Embryonic facial prominence (tissue), 1 donor: ENCODE measurements around the gene FHDC1.
"Not testable (repeated sequence)": the region's sequence is repeated elsewhere in the genome, so short reads cannot be mapped to it uniquely, and the experiment has no call there.

Experiments used
- DNase-seq: peaks from one replicate; pipeline ENCODE4 v3.0.0-alpha.2; 2016; ENCODE audit errors: extremely low spot score

The FHDC1 gene

GRCh38 chr4:152935631-152936445 is at the start of gene FHDC1:
FHDC1 (plus strand) TSS chr4:152936323; CDS start chr4:152943058, 6,735 bp downstream.
- DNase-seq, result no peak

DNA sequence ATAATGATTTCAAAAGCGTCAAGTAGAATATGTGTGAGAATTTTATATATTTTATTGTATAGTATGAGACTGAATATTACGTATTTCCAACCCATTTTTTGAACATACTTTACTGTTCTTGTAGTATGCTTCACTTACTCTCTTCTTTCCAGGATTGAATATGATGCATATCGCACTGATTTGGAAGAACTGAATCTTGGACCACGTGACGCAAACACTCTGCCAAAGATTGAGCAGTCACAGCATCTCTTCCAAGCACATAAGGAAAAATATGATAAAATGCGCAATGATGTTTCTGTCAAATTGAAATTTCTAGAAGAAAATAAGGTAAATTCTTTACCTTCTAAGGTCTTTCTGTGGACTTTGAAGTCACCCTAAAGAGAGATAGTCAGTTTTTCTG is 48.1 kb upstream of the FHDC1 start:
- DNase-seq, result no peak

GRCh38 chr4:152892974-152893373 is 43.1 kb upstream of the FHDC1 start:
- DNase-seq, result no peak

DNA sequence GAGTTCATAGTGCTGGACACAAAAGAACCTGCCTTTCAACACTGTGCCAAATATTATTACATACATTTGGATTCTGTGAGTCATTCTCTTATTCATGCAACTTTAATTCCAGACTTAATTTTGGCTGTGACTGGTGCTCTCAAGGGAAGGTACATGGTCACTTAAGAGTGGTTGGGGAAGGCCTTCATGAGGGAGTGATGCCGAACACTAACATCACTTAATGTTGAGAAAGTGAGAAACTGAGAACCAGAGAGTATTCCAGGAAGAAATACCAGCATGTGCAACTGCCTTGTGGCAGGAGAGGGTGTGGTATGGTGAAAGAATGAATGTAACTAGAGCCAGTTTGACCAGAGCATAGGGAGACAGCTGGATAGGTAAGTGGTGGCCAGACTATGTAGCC is 41.5 kb upstream of the FHDC1 start:
- no peak for DNase-seq

DNA sequence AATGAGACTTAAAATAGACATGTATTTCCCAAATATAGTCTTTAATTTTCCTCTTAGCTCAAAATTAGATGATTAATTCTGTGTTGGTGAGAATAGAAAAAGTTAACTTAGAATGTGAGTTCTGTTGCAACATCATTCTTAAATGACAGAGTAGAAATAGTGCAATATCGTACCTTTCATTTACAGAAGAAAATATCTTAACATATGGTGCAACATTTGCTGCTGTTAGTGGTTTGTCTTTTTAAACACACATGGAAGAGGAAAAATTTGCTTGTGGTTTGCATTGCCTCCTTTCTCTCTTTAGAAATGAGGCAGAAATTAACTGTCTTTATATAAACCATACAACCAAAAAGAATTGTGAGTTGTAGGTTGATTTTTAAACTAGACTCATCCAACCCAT is 39.3 kb upstream of the FHDC1 start:
- DNase-seq, result no peak

DNA sequence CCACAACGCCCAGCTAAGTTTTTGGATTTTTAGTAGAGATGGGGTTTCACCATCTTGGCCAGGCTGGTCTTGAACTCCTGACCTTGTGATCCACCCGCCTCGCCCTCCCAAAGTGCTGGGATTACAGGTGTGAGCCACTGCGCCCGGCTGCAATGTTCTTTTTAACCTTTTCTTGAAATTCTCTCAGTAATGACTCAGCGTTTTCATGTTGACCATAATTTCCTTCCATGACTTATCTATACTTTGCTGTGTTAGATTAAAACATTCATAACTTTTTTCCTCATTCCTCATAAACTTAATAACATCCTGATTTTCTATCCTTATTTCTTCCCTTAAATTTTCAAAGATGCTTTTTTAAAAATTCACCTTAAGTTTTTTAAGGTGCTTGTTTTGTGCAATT is 38.0 kb upstream of the FHDC1 start:
- DNase-seq, result not testable (repeated sequence)

DNA sequence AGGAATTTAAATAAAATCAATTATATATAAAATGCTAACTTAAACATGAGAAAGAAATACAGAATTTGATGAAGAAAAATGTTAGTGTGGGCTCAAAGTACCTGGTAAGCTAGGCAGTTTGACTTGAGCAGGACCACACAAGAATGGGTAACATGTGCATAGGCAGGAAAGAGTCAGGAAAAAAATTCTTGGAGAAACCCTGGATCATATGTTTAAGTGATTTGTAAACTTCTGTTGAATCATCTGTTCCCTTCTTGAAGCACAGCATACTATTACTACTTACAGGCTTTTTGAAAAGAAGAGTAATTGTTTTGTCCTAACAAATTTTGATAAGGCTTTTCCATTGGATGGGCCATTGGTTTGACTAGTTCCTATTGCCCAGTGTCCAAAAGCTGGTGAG is 37.5 kb upstream of the FHDC1 start:
- DNase-seq, result no peak

GRCh38 chr4:152900395-152900794 is 35.7 kb upstream of the FHDC1 start:
- DNase-seq, result no peak

DNA sequence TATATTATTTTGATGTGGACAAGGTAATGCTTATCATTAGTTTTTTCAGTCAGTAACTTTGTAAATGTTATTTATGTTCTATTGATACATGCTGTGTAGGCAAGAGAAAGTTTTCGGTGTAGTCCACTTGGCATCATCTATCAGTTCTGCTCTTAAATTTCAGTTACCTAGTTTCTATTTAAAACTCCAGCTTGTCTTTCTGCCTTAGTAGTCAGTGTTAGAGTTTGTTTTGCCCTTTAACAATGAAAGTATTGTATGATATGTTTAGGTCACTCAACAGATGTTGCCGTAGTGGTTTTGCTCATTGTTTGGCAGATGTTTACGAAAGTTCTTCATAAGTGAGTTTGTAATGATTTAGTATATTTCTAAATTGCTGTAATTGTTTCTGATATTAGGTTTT is 34.9 kb upstream of the FHDC1 start:
- no peak for DNase-seq

DNA sequence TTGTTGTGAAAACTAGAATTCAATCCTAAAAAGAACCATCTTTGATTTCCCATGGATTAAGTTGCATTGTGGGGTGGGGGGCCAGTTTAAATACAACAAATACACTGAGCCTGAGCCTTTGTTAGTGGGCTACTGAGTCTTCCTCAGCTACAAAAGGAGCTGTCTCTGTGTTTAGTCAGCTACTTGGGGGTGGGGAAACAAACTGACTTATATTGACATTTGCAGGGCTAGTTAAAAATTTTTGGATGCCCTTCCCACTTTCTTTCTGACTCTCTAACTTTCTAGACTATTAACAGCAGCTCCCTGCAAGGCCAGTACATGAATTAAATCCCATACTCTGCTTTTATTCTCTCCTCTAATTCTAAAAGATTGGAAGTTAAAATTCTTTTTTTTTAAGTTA is 32.5 kb upstream of the FHDC1 start:
- DNase-seq, result no peak

DNA sequence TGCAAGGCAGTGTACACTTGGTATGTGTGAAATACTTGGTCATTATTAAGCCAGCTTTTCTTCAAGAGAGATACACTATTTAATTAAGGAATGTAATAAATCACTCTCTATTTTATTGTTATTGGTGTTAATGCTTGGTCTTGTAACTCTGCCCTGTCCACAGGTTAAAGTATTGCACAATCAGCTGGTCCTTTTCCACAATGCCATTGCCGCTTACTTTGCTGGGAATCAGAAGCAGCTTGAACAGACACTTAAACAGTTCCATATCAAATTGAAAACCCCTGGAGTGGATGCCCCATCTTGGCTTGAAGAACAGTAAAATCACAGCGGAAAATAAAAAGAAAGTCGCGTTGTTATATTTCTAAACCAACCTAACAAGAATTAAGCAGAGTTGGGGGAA is 26.2 kb upstream of the FHDC1 start:
- no peak for DNase-seq

GRCh38 chr4:152910521-152910920 is 25.6 kb upstream of the FHDC1 start:
- DNase-seq, result no peak

GRCh38 chr4:152917543-152918395 is 18.4 kb upstream of the FHDC1 start:
- DNase-seq, result no peak

DNA sequence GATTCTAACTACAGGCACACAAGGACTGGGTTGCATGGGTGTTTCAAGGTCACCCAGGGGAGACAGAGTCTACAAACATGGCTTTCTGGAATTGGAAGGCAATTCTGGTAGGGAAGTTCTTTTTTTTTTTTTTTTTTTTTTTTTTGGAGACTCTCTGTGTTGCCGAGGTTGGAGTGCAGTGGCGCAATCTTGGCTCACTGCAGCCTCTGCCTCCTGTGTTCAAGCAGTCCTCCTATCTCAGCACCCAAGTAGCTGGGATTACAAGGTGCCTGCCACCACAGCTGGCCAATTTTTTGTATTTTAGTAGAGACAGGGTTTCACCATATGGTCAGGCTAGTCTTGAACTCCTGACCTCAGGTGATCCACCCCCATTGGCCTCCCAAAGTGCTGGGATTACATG is 16.3 kb upstream of the FHDC1 start:
- DNase-seq, result no peak

DNA sequence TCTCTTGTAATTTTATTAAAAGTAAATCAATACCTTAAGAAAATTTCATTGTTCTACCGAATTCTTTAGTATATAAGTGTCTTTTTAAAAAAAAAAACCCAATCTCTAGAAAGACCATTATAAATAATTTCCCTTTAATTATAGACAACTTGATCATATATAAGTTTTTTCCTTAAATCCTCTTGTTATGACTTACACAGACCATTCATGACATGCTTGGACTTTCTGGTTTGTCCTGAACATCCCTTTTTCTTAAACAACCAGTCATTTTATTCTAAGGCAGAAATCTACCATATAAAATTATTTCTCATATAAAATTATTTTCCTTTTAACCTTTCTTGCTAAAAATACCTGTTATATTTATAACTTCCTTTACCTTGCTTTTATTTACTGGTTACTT is 15.4 kb upstream of the FHDC1 start:
- DNase-seq, result no peak

DNA sequence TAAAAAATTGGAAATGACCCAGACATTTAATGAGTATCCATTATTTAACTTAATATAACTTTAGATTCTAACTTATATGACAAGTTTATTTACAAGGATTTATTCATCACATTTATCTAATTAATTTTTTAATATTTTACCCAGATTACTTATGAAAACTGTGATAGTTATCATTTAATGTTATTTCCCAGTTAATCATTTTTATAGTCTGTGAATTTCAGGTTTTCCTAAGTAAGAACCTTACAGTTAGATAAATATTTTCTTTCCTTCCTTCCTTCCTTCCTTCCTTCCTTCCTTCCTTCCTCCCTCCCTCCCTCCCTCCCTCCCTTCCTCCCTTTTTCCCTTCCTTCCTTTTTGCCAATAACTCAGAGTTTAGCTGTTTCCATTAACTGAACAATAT is 14.8 kb upstream of the FHDC1 start:
- no peak for DNase-seq

DNA sequence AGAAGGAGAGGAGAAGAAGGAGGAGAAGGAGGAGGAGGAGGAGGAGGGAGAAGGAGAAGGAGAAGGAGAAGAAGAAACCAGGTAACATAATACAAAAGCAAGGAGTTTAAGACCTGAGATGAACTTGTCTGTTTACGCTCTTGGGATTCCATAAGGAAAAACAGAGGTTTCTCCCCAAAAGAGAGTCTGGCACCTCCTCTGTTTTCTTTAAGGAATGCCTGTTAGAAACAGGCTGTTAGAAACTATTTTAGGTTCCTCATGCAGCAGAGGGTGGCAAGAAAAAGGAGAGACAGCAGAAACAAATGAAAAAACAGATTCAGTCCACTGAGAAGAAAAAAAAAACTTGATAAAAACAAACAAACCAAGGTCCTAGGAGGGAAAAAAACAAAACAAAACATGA is 10.3 kb upstream of the FHDC1 start:
- no peak for DNase-seq

DNA sequence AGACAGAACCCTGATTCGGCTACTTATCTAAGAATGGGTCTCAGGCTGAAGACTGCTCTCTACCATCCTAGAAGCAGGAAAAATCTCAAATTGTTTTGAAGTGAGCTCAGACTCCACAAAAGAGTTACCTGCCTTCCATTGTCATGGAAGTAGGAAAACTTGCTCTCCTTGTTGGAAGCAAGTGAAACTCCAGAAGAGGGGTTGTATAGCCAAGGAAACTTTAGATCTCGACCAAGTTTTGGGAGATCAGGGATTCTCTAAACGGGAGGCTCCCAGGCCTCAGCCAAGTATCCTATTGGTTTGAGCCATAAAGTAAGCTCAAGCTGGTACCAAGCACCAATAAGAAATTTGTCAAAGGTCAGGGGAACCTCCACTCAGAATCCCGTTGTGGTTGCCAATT is 9.2 kb upstream of the FHDC1 start:
- DNase-seq, result no peak

- DNase-seq, result no peak
Measured at GRCh38 chr4:152927737-152928136, 8.4 kb upstream of the FHDC1 start.

DNA sequence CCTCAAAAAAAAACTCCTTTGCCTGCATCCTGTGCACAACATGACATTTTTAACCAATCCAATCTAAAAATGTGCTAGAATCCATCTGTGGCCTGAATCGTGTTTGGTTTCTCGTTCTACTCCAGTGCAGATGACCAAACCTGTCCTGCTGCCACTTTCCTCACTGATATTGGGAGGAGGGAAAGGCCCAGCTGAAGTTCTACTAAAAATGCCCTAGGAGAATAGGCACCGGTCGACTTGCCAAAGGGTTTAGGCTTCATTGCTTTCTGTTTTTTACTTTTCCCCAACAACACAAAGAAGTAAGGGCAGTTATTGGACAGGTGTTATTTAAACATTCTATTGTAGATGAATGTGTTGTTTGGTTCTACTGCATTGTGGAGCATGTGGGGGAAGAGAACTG is 7.8 kb upstream of the FHDC1 start:
- no peak for DNase-seq

DNA sequence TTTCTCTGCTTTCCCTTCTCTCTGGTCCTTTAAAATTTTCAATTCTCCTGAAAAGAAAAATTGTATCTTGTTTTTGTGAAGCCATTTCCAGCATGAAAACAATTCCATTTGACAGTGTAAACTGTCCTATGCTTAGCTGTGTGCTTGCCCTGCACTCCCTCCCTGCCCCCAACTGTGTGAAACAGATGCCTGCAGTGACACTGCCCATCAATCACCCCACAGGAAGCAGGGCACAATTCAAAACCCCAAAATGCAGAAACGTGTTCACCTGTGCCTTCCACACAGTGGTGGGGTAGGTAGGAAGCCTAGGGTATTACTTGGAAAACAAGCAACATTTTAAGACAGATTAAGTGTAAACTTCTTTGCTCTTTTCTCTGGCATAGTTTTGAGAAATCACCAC is 6.2 kb upstream of the FHDC1 start:
- DNase-seq, result no peak

DNA sequence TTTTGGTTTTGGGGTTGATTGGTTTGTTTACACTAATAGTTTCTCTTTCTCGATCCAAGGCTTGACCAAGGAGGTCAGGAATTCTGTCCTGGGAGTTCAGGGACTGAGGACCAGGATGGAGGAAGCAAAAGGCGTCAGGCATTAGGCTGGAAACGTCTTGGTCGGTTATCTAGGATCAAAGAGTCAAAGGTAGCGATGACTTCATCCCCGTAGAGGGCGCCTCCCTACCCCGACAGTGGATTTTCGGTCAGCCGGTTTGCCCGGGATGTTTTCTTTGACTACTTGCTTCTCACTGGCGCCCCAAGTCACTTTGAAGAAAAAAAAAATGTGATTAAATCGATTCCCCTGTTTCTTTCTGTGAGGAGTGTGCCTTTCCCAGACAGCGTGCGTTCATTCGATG is 980 bp upstream of the FHDC1 start:
- no peak for DNase-seq
